MM.1S (cell line): ENCODE results near the gene CYRIA.

Experiments used
- CTCF ChIP-seq: fragments of 300-600 bp; sonication (generic); IDR thresholded peaks from 2 replicates; pipeline ENCODE4 v1.5.1; 2016; ENCODE audit warnings: antibody characterized with exemption, low read length, mixed read lengths
- EZH2 ChIP-seq: fragments of 300-600 bp; sonication (generic); optimal IDR thresholded peaks from 2 replicates; pipeline ENCODE3; 2017; ENCODE audit warnings: low read depth, mild to moderate bottlenecking, antibody characterized with exemption, low read length, mixed read lengths
- EZH2phosphoT487 ChIP-seq: fragments of 300-600 bp; sonication (generic); IDR thresholded peaks from 2 replicates; pipeline ENCODE4 v1.6.1; 2018; ENCODE audit warnings: antibody characterized with exemption, low read length

GRCh38 chr2:16629044-16629443, 36.6 kb downstream of the CYRIA start:
- TF ChIP-seq EZH2 (no peak), CTCF (no peak), EZH2phosphoT487 (no peak)
